HTERT RPE-1 (cell line): ENCODE measurements around the gene TAF6.
"Not testable (repeated sequence)": the region's sequence is repeated elsewhere in the genome, so short reads cannot be mapped to it uniquely, and the experiment has no call there.

Experiments used
- in situ Hi-C: fragments of 300-500 bp; cut with MboI; formaldehyde crosslinking; loops from 4 replicates; pipeline ENCODE4 v1.14.3; 2020; ENCODE audit warnings: low sequenced_read_pairs

The TAF6 gene

DNA sequence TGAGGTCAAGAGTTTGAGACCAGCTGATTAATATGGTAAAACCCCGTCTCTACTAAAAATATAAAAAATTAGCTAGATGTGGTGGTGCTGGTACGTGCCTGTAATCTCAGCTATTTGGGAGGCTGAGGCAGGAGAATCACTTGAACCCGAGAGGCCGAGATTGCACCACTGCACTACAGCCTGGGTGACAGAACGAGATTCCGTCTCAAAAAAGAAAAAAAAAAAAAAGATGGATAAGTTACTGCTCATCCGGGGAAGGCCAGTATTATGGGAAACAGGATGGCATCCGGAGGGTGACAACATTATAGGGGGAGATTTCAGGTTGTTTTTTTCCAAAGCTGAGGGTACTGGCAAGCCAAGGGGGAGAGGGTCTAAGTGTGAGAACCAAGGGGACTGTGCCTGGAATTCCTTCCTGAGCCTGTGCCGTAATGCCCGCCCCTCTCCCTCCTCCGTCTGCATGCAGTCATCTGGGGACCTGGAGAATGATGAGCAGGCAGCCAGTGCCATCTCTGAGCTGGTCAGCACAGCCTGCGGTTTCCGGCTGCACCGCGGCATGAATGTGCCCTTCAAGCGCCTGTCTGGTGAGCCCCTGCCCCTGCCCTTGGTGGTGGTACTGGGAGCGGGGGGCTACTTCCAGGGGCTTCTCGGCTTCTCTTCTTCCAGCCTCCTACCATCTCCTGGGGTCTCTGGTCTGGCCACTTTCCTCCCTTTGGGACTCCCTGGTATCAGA lies 33.9 kb upstream of the TAF6 start:
- in situ Hi-C loops: no loop called here

DNA sequence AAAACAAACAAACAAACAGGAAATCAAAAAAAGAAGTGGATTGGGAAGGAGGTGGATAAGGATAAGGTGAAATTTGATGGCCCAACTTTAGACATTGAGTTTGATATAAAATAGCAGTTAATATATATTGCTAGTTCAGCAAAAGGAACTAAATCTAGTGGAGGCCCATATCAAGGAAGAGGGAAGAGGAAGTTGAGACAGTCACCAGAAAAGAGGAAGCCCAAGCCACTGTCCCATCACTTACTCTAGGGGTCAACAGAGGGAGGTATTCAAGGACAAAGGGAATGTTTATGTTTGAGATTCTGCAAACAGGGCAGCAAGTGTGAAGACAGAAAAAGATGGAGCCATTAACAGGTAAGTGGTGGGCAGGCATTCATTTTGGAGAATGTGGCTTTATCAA lies 33.2 kb upstream of the TAF6 start:
- in situ Hi-C loops: no loop called here

DNA sequence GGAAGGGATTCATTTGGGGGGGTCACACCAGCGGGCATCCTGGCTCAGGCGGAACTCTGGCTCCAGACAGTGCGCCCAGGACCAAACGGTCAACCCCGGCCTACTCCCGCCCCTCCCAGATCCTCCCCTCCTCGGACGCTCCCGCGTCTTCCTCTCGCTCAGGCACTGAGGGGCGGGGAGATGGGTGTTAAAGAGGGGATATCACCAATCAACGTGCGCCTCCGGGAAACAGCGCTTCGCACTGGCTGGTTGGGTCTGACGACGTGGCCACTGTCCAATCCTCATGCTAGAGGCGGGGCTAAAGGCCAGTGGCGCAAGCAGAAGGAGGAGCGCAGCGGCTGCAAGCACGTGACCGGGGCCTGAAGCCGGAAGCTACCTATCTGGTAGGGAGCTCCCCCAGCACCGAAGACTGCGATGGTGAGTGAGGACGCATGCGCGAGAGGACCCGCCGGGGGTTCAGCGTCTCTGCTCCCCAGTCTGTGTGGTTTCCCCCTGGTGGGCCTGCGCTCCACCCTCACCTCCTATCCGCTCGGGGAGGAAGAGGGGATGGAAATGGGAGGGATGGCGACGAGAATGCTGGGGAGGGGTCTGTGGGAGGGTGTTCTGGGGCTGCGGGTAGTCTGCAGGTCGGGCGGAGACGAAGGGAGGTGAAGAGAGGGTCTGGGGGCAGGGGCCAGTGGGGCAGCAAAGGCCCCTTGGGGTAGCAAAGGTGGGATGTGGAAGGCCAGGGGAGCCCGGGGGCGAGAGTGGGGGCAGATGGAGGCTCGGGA lies 29.6 kb upstream of the TAF6 start, which contains the start of gene LAMTOR4:
Gene LAMTOR4, plus strand, starts transcription at position 360 of the 770 bp plus-strand sequence. Its CDS starts 55 bp downstream, at position 415.
- in situ Hi-C loops: no loop called here

DNA sequence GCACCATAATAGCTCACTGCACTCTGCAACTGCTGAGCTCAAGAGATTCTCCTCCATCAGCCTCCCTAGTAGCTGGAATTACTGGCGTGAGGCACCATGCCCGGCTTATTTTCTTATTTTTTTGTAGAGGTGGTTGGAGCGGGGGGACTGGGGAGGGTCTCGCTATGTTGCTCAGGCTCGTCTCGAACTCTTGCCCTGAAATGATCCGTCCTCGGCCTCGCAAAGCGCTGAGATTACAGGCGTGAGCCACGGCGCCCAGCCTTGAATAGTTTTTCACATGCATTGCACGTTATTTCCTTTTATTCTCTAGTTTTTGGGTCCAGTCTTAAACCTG lies 29.0 kb upstream of the TAF6 start:
- in situ Hi-C loops: no loop called here

DNA sequence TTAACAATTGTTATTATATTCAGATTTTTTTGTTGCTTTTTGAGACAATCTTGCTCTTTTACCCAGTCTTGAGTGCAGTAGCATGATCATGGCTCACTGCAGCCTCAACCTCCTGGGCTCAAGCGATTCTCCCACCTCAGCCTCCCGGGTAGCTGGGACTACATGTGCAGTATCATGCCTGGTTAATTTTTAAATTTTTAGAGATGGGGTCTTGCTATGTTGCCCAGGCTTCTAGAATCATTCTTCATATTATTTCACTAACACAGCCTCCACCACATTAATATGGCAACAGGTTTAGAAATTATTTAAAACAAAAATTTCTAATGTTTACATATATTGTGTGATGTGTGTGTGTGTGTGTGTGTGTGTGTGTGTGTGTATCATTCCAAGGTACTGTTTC lies 28.1 kb upstream of the TAF6 start:
- in situ Hi-C loops: no loop called here

DNA sequence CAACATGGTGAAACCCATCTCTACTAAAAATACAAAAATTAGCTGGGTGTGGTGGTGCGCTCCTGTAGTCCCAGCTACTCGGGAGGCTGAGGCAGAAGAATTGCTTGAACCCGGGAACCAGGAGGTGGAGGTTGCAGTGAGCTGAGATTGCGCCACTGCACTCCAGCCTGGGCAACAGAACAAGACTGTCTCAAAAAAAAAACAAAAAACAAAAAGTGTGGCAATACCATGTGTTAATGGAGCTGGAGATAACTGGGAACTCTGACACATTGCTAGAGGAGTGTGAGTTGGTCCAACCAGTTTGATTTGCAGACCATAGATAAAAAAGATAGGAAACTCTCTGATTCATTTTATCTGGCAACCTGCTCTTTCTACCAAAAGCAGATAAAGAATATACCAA lies 27.2 kb upstream of the TAF6 start:
- in situ Hi-C loops: not testable (repeated sequence)

DNA sequence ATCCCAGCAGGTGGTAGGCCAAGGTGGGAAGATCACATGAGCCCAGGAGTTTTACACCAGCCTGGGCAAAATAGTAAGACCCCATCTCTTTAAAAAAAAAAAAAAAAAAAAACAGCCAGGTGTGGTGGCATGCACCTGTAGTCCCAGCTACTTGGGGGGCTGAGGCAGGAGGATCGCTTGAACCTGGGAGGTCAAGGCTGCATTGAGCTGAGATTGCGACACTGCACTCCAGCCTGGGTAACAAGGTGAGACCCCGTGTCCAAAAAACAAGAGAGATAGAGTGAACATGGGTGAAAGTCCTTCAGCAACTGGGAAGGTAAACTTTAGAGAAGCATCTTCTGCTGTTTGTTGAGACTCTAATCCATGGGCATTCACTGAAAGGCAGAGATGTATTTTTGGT lies 23.3 kb upstream of the TAF6 start:
- in situ Hi-C loops: no loop called here

DNA sequence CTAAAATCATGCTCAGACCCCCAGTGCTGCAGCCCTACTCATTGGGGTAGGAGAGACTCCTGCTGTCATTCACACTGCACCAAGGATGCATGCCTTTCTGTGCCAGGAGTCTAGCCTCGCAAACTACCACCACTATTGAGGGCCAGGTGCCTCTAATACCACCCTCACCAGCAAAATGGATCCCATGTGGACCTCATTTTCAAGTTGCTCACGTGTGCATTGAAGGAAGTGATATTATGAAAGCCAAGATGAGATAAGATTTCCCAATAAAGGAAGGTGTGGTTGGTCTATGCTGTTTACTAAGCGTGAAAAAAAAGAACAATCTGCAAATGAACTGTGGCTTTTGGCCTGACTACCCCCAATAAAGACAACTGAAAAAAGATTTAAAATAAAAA lies 22.4 kb upstream of the TAF6 start:
- in situ Hi-C loops: no loop called here

DNA sequence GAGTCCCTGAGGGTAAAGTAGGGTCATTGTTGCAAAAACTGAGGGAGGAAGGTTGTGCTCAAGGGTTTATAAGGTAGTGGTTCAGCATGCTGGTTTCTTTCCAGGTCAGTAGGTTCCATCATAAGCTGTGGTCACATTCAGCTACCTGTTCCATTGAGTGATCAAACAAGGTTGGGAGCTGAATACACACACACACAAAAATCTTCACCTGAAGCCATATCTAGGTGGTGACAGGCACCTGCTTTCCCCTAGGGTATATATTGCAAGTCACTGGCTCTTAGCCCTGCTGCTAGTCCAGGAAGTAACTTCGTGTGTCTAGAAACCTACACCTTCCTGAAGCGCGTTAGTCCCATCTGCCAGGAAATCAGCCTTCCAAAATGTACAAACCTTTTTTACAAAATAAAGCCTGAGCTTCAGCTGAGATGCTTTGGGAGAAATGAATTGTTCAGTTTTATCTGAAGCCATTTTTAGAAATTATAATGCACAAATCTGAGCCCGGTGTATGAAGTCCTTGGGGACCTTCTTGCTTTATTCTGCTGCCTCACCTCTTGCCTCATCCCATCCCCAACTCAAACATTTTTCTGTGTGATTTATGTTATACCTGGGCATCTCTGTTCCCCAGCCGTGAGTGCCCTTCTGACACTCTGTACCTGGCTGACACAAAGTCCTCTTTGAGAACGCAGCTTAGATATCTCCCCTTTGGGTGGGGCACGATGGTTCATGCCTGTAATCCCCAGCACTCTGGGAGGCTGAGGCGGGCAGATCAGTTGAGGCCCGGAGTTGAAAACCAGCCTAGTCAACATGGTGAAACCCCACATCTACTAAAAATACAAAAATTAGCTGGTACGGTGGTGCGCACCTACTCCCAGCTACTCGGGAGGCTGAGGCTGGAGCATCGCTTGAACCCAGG lies 18.9 kb upstream of the TAF6 start:
- in situ Hi-C loops: no loop called here

DNA sequence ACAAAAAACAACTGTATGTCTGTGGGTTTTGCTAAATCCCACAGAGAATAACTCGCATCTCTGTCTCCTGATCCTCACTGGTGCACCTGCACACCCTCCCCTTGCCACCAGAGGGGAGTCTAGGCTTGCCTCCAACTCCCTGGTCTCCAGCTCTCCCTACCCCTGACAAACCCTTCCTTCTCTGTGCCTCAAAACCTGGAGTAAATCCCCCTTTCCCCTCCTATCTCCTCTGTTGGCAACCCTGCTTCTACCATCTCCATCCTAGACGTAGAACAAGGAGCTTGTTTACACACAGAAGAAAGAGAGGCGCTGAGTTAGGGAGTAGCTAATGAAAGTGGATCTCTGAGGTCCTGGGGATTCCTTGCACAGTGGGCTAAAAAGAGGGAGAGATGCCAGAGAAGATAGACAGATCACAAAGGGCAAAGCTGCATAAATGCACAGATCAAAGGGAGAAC lies 13.6 kb upstream of the TAF6 start:
- in situ Hi-C loops: no loop called here

DNA sequence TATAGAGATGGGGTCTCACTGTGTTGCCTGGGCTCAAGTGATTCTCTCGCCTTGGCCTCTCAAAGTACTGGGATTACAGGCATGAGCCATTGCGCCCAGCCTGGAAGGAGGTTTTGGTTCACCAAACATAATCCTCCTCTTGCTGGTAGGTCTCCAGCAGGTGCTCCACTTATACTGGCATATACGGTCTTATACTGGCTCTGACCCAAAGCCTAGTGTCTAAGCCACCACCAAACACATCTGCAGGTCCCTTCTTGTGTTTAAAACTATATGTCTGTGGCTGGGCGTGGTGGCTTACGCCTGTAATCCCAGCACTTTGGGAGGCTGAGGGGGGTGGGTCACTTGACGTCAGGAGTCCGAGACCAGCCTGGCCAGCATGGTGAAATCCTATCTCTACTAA lies 13.0 kb upstream of the TAF6 start:
- in situ Hi-C loops: no loop called here

DNA sequence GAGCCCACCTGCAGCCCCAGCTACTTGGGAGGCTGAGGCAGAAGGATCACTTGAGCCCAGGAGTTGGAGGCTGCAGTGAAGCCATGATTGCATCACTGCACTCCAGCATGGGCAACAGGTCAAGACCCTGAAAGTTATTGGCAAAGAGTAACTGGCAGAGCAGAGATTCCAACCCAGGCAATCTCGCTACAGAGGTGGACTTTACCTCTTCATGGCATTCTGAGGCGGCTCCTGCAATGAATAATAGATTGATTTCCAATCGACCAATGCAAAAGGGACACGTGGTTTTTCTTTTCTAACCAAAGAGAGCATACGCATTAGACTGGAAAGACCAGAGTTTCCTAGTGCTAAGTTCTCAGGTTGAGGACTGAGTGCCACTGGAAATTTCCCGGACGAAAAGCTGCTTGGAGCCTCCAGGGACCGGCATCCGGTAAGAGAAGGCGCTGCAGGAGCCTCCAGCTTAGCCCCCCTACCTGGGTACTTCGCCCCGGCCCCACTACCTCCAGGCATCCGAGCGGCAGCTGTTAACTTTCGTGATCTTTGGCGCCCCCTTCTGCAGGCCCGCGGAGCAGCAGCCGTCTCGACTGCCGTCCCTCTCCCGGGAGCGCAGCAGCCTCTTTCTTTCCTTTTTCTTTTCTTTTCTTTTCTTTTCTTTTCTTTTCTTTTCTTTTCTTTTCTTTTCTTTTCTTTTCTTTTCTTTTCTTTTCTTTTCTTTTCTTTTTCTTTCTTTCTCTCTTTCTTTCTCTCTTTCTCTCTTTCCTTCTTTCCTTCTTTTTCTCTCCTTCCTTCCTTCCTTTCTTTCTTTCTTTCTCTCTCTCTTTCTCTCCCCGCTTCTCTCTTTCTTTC lies 11.7 kb upstream of the TAF6 start:
- in situ Hi-C loops: no loop called here

DNA sequence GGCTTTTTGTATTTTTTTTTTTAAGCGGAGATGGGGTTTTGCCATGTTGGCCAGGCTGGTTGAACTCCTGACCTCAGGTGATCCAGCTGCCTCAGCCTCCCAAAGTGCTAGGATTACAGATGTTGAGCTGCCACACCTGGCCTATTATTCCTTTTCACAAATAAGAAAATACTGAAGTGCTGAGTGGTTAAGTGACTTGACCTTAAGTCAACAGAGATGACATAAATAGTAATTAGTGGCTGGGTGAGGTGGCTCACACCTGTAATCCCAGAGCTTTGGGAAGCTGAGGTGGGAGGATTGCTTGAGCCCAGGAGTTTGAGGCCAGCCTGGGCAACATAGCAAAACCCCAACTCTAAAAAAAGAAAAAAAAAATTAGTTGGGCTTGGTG lies 11.1 kb upstream of the TAF6 start:
- in situ Hi-C loops: not testable (repeated sequence)

DNA sequence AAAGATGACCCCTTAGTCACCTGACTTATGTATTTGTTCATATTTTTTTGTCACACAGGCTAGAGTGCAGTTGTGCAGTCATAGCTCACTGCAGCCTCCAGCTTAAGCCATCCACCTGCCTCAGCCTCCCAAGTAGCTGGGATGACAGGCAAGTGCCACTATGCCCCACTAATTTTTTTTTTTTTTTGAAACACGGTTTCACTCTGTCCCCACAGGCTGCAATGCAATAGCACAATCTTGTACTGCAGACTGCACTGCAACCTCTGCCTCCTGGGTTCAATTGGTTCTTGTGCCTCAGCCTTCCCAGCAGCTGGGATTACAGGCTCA lies 9.4 kb upstream of the TAF6 start:
- in situ Hi-C loops: no loop called here

DNA sequence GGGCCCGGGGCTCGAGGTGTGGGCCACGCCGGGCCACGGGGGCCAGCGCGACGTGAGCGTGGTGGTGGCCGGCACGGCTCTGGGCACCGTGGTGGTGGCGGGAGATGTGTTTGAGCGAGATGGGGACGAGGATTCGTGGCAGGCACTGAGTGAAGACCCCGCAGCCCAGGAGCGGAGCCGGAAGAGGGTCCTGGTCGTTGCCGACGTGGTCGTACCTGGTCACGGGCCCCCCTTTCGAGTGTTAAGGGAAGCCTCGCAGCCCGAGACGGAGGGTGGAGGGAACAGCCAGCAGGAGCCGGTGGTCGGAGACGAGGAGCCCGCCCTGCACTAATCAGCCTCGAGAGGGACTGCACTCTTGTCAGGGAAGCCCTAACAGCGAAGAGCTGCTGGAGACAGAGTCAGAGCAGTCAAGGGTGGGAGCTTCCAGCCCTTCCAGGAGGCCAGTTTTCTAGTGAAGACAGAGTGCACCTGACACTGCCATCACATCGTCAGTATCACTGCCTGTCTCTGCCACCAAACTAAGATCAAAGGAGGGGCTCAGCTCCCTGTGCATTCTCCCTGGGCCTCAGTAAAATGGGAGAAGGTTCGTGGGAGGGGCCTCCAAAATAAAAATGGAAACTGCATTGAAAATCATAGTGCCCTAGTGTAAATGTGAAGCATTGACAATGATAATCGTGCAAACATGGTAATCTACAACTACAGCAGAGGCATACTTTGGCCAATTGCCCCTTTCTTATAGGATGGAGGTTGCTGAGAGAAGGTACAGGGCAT lies 8.9 kb upstream of the TAF6 start:
- in situ Hi-C loops: no loop called here

DNA sequence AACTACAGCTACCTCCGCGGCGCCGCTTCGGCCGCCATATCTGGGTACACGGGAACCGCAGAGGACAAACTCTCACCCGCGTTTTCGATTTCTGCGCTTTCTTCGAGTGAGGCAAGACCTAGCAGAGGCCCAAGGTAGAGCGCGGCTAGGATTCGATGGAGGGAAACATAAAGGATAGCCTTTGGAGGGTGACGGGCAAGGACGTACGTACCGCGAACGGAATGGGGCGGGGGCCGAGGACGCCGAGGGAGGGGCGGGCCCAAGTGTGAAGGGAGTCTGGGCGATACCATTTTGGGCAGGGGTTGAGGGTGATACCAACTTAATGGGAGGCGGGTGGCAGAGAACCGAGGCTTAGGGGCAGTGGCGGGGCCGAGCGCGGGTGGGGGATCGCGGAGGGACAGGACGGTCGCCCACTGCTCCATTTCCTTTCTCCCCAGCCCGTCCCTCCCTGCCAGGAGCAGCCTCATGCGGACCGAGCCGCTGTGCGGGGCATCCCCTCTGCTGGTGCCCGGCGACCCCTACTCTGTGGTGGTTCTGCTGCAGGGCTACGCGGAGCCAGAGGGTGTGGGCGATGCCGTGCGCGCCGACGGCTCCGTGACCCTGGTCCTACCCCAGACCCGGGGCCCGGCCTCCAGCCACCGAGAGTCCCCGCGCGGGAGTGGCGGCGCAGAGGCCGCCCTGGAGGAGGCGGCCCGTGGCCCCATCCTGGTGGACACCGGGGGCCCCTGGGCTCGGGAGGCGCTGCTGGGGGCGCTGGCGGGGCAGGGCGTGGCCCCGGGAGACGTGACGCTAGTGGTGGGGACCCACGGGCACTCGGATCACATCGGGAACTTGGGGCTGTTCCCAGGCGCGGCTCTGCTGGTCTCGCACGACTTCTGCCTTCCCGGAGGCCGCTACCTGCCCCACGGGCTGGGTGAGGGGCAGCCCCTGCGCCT lies 8.0 kb upstream of the TAF6 start, which contains the start of gene MBLAC1:
Gene MBLAC1, plus strand, starts transcription at position 37 of the 935 bp plus-strand sequence. Its CDS starts 429 bp downstream, at position 466.
- in situ Hi-C loops: no loop called here

DNA sequence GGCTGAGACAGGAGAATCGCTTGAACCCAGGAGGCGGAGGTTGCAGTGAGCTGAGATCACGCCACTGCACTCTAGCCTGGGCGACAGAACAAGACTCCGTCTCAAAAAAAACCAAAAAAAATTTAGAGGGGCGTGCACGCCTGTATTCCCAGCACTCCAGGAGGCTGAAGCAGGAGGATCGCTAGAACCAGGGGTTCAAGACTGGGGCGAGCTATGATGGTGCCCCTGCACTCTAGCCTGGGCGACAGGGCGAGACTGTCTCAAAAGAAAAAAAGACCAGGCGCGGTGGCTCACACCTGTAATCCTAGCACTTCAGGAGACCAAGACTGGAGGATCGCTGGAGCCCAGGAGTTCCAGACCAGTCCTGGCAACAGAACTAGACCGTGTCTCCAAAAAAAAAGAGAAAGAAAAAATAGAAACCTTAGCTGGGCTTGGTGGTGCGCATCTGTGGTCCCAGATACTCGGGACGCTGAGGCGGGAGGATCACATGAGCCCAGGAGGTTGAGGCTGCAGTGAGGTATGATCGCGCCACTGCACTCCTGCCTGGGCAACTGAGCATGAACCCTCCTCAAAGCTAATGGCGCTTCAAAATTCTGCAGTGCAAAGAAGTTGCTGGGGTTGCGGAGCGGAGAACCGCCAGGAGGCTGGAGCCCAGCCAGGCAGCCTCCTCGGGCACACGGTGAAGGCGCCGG lies 7.2 kb upstream of the TAF6 start:
- in situ Hi-C loops: no loop called here
